ENCODE results near the gene SOX13. TPM values are rescaled to one million over a fixed set of nuclear protein-coding genes. Genes with fewer than 3 reads are reported as not detected.

SOX13 gene
- total and polyA plus RNA-seq, 2 of the 4 experiments (the other 2 are of a cell fraction) = 0.54 to 3.5 TPM

DNA sequence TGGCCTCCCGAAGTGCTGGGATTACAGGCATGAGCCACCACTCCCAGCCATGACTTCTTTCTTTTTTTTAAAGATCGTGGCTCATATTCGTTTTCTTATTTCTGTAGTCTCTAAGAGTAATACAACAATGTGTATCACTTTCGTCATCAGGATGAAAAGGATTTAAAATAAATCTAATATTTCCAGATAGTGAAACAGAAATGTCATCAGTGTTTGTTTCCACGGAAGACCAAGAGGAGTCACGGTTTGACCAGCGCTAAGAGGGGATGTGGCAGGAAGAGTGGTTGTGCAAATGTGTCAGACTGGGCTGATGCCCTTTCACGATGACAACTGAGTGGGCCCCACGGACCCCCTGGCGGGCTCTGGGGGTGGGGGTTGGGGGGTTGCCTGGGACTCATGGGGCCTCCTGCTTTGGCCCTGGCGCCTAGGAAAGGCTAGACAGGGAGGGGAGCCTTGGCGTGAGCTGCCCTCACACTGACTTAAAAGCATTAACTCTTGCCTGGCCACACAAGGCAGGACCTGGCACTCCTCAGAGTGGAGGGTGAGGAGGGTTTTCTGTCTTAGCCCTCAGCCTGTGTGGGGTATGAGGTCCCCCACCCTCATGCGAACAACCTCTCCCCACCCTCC, 8.4 kb downstream of the SOX13 start:
- no peak overlapping the region for H3K4me3 ChIP-seq (ENCODE audit: insufficient read depth, low read depth, low read length)
- H2BK120ac ChIP-seq (ENCODE audit: low read depth, low read length) = no peak overlapping the region
- no peak overlapping the region for H3K9ac ChIP-seq (ENCODE audit: low read depth, low read length)
- H2BK5ac ChIP-seq (ENCODE audit: low read depth, low read length, poor library complexity, severe bottlenecking) = no peak overlapping the region
- no peaks in the 10 kb centered on the region for H3K27me3 ChIP-seq (ENCODE audit: control insufficient read depth, insufficient read depth, low read length)
- H2AK5ac ChIP-seq (ENCODE audit: low read depth, low read length) = no peak overlapping the region
- no CpG with 5 or more reads among the region's 13 CpGs for WGBS, 2 experiments (ENCODE audit: extremely low coverage in 2 of 2, insufficient read length in 1 of 2)
- peaks cover 15% of the 10 kb centered on the region for H3K9me1 ChIP-seq (ENCODE audit: insufficient read depth, low read length)
- H3K56ac ChIP-seq (ENCODE audit: extremely low read depth, insufficient read depth, low read length) = no peak overlapping the region
- no peak overlapping the region for H3K27ac ChIP-seq (ENCODE audit: insufficient read depth, low read length)
- no peak overlapping the region for H4K8ac ChIP-seq (ENCODE audit: low read depth in 2 of 2, low read length in 2 of 2)
- no peaks in the 10 kb centered on the region for H3K9me3 ChIP-seq (ENCODE audit: control insufficient read depth, insufficient read depth, low read length)
- H3K23ac ChIP-seq (ENCODE audit: low read depth, low read length) = no peak overlapping the region
- ChIA-PET CTCF (no interaction called here), POLR2A (ENCODE audit: unreplicated experiment) (no interaction called here)
- DNase-seq = peak; percentile 50
- no peak overlapping the region for H3K4me2 ChIP-seq (ENCODE audit: low read depth, low read length)
- in situ Hi-C loops (cut with MboI; ENCODE audit: low sequenced_read_pairs) = no loop called here
- no peaks in the 10 kb centered on the region for H3K36me3 ChIP-seq (ENCODE audit: control insufficient read depth, insufficient read depth, low read length)
- ATAC-seq (ENCODE audit: low read depth) = no peak
- no peak for TF ChIP-seq POLR2A (IDR thresholded peaks at IDR 0.05; ENCODE audit: low read depth, low read length)
- no peak for TF ChIP-seq BHLHE40 (IDR thresholded peaks at IDR 0.05; ENCODE audit: low read depth, low read length)
- no peak for TF ChIP-seq MAZ (IDR thresholded peaks at IDR 0.05; ENCODE audit: borderline replicate concordance, low read depth, low read length)
- no peak for TF ChIP-seq SMC3 (IDR thresholded peaks at IDR 0.05; ENCODE audit: low read depth, low read length)
- no peak for TF ChIP-seq ELK1 (IDR thresholded peaks at IDR 0.05; ENCODE audit: borderline replicate concordance, low read depth, low read length)
- no peak overlapping the region for H4K5ac ChIP-seq (ENCODE audit: low read depth, low read length)
- no peak overlapping the region for H3K4ac ChIP-seq (ENCODE audit: low read depth, low read length)
- H3K14ac ChIP-seq (replicated peaks; ENCODE audit: low read depth, low read length) = no peak overlapping the region; the same call in 1 of the 2 replicates
- H3K79me1 ChIP-seq (ENCODE audit: low read depth in 1 of 2, low read length in 2 of 2) = peaks cover 7 to 18% of the 10 kb centered on the region in 2 experiments
- H3K4me1 ChIP-seq (ENCODE audit: control insufficient read depth, insufficient read depth, low read length) = peaks cover 21% of the 10 kb centered on the region
- H2AK9ac ChIP-seq (replicated peaks; ENCODE audit: low read depth, low read length, poor library complexity) = no peak overlapping the region
- H2BK20ac ChIP-seq (ENCODE audit: low read depth, low read length) = no peak overlapping the region
- no peak overlapping the region for H2AFZ ChIP-seq (replicated peaks; ENCODE audit: low read length, poor library complexity)
- H4K20me1 ChIP-seq (ENCODE audit: insufficient read depth, low read length) = no peaks in the 10 kb centered on the region
- no peak overlapping the region for H3K18ac ChIP-seq (ENCODE audit: low read depth, low read length)
- no peak overlapping the region; the same call in 1 of the 2 replicates for H4K91ac ChIP-seq (ENCODE audit: insufficient read depth, low read depth, low read length)
- dilution Hi-C loops (cut with HindIII; ENCODE audit: low sequenced_read_pairs, unreplicated experiment) = no loop called here
- H2BK15ac ChIP-seq (ENCODE audit: low read depth, low read length) = no peak overlapping the region
- intact Hi-C loops (cut with micrococcal nuclease) = no loop called here
- BruUV-seq (replicated peaks) = no TSS peak
